C4-2B (cell line): ENCODE measurements around the gene MMP10.

ENCODE experiments used
- H3K27ac ChIP-seq: fragments of 450-650 bp; 2 replicates; pipeline ENCODE4 v1.5.1; 2017
- CTCF ChIP-seq: fragments of 450-650 bp; conservative IDR thresholded peaks from 2 replicates; pipeline ENCODE4 v1.5.1; 2017; ENCODE audit warnings: mild to moderate bottlenecking
- ZFX ChIP-seq: fragments of 450-650 bp; IDR thresholded peaks from 2 replicates; pipeline ENCODE4 v1.6.1; 2017

Gene MMP10

DNA sequence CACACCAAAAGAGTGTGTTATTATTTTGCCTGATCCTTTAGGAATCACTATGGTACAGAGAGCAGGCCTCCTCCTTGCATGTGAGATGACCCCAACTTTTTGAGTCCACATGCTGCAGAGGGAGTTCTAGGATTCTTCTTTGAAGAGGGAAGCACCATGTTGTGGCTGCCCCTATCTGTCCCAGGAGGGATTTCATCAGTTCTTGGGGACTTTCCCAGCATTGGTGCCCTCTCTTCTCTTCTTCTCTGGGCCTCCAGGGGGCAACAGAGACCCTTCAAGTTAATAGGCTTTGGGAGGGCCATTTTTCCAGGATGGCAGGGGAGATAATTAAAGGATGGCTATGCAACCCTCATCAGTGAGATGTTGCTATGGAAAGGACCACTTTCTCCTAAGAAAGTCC lies 14.0 kb upstream of the MMP10 start:
- H3K27ac ChIP-seq, result peak overlapping the region; percentile 39; the same call in 1 of the 2 replicates

GRCh38 chr11:102793677-102794290 lies 13.4 kb upstream of the MMP10 start:
- peak overlapping the region; percentile 39; the same call in 1 of the 2 replicates for H3K27ac ChIP-seq
- TF ChIP-seq ZFX (no peak), CTCF (no peak)

More for the DNA sequence above, 14.0 kb upstream of the MMP10 start:
- TF ChIP-seq CTCF (peak; percentile 64), ZFX (no peak)

DNA sequence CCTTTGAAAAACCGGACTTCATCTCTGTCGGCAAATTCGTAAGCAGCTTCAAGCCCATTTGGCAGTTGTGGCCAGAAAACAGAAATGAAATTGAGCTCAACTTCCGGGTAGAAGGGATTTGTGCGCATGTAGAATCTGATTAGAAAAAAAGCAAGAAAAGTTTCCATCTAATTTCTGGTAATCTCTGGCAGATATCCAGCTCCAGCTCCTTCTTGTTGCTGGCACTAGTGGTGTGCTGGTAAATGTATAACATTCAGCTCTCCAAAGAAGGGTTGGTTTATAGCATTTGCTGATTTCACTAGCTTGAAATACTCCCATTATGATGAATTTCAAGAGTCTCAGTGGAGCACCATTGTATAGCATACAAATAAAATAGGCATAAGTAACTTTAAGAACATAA lies 12.2 kb upstream of the MMP10 start:
- TF ChIP-seq ZFX (no peak), CTCF (no peak)

DNA sequence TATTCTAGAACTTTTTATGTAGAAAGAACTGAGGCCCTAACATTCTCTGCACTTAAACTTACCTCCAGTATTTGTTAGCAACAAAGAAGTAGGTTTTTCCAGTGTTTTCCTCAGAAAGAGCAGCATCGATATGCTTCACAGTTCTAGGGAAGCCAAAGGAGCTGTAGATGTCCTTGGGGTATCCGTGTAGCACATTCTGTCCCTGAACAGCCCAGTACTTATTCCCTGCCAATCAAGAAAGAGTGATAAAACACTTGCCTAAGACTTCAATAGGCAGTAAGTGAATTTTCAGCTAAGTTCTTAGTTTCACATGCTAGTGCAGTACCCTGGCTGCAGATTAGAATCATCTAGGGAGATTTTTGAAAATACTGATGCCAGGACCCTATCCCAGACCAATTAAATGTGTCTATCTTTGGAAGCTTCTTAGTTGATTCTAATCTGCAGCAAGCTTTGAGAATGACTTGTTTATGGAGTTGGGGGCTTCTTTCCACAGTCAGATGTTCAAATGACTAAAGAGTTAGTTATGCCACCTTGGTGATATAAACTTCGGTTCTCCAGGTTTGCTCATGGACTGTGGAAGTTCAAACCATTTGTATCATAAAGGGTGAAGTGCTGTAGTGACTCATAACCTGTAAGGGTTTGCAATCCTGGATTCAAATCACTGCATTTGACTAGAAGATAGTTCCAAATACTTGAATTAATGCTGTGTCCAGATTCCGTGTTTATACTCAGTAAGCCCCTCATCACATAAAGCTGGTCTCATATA lies 11.0 kb upstream of the MMP10 start:
- TF ChIP-seq ZFX, result no peak
- no peak for TF ChIP-seq CTCF
- no peak overlapping the region for H3K27ac ChIP-seq

More for the DNA sequence above, 12.2 kb upstream of the MMP10 start:
- no peak overlapping the region for H3K27ac ChIP-seq

DNA sequence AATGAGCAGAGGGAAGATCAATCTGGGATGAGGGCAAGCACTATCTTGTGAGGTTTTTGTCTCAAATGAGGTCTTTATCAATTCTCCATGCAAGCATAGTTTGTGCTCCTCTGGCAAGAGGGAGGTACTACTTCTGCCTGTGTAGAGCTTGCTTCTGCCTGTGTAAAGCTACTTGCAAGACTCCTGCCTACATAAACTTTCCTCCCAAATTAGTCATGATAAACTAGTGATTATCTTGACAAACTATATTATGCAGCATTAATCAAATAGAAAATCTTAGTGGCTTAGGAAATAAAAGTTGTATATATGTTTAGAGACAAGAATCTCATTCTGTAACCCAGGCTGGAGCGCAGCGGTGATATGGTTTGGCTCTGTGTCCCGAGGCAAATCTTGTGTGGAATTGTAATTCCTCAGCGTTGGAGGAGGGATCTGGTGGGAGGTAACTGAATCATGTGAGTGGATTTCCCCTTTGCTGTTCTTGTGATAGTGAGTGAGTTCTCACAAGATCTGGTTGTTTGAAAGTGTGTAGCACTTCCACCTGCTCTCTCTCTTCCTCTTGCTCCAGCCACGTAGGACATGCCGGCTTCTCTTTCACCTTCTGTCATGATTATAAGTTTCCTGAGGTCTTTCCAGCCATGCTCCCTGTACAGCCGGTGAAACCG lies 8.0 kb upstream of the MMP10 start:
- H3K27ac ChIP-seq, result no peak overlapping the region
- TF ChIP-seq CTCF (no peak), ZFX (no peak)

GRCh38 chr11:102784380-102784779 lies 4.0 kb upstream of the MMP10 start:
- no peak for TF ChIP-seq ZFX
- TF ChIP-seq CTCF, result no peak
- H3K27ac ChIP-seq, result no peak overlapping the region

GRCh38 chr11:102783720-102784119 lies 3.3 kb upstream of the MMP10 start:
- no peak overlapping the region for H3K27ac ChIP-seq
- TF ChIP-seq ZFX (no peak), CTCF (no peak)
